GM10266 (cell line): ENCODE results near the gene LRRTM1.

ENCODE experiments used
- DNase-seq: peaks from one replicate; pipeline ENCODE4 v3.0.0; 2012; ENCODE audit errors: extremely low spot score
- CTCF ChIP-seq: IDR thresholded peaks from 2 replicates; pipeline ENCODE4 v1.5.1; 2012; ENCODE audit warnings: mild to moderate bottlenecking, low read depth; ENCODE audit not compliant: control insufficient read depth, insufficient read depth; ENCODE audit errors: missing control alignments

The LRRTM1 gene

GRCh38 chr2:80302314-80303005 is 2.1 kb downstream of the LRRTM1 start:
- no peak for DNase-seq
- TF ChIP-seq CTCF = no peak

- no peak for TF ChIP-seq CTCF
- no peak for DNase-seq
These were observed 2.6 kb downstream of the LRRTM1 start for GRCh38 chr2:80302001-80302313.

GRCh38 chr2:80300954-80301353 is 3.6 kb downstream of the LRRTM1 start:
- TF ChIP-seq CTCF = no peak
- no peak for DNase-seq

GRCh38 chr2:80300346-80300745 is 4.2 kb downstream of the LRRTM1 start:
- no peak for TF ChIP-seq CTCF
- DNase-seq = no peak

- DNase-seq = no peak
These were observed 4.9 kb downstream of the LRRTM1 start for GRCh38 chr2:80299661-80300060.

GRCh38 chr2:80298954-80299353 is 5.6 kb downstream of the LRRTM1 start:
- TF ChIP-seq CTCF = no peak

More at GRCh38 chr2:80299661-80300060, 4.9 kb downstream of the LRRTM1 start:
- no peak for TF ChIP-seq CTCF

GRCh38 chr2:80293039-80293438 is 11.5 kb downstream of the LRRTM1 start:
- DNase-seq = no peak
- TF ChIP-seq CTCF = no peak

More at GRCh38 chr2:80298954-80299353, 5.6 kb downstream of the LRRTM1 start:
- no peak for DNase-seq
